Measurements from ENCODE around the gene PDE8B.

Gene PDE8B

DNA sequence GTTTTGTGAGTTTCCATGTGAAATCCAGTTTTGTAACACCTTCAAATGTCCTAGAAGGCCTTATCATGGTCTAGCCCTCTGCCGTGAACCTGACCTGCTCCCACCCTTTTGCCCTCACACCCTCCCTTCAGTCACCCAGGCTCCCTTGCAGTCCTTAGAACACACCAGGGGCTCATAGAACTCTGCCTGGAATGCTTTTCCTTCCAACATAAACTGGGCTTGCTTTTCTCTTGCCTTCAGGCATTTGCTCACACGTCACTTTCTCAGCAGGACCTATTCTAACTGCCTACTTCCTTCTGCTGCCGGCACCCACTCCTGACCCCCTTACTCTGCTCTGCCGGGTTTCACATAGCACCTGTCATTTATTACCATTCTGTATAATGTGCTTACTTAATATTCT, 111.9 kb downstream of the PDE8B start:
- H3K4me1 ChIP-seq (ENCODE audit: insufficient read depth, low read length), result peaks cover 9% of the 10 kb centered on the region
- no peaks in the 10 kb centered on the region for H3K36me3 ChIP-seq (ENCODE audit: insufficient read depth, low read length)
- no peak overlapping the region; the same call in 1 of the 2 replicates for H3K9ac ChIP-seq (ENCODE audit: low read depth, low read length)
- H3K9me3 ChIP-seq (ENCODE audit: control insufficient read depth, insufficient read depth, low read length), result no peaks in the 10 kb centered on the region

- no peaks in the 10 kb centered on the region for H3K9me3 ChIP-seq (ENCODE audit: control insufficient read depth, insufficient read depth, low read length)
- peaks cover 9% of the 10 kb centered on the region for H3K4me1 ChIP-seq (ENCODE audit: insufficient read depth, low read length)
- no peaks in the 10 kb centered on the region for H3K36me3 ChIP-seq (ENCODE audit: insufficient read depth, low read length)
- no peak overlapping the region for H3K9ac ChIP-seq (ENCODE audit: low read depth, low read length)
Measured at GRCh38 chr5:77325921-77326541, 115.6 kb downstream of the PDE8B start.

DNA sequence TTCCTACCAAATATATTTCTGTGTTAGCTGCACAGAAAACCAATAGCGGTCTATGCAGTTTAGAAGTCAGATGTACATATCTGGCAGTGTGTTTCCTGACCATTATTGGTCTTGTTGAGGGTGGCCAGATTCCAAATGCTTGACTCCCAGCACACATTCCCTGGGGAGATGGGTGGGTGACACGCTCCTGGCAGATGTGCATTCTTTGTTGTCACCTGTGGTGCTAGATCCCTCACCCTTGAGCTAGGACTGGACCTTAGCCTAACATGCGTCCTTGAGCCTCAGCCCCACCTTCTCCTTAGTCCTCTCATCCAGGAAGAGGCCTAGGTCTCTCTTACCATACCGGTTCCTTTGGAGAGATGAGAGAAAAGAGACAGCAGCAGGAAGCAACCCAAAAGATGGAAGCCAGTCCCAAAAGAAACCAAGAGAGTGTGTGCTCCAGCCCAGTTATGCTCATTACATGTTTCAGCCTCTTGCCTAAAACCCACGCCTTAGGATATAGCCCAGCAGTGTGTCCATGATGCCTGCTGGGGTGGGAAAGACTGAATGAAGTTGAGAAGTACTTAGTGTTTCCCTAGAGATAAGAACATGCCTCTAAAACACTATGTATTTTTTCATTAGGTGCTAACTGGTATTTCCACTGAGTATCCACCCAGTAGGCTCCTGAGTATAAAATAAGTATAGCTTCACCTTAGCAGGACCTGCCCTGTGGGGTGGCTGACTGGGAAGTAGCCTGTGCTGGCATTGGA, 116.7 kb downstream of the PDE8B start:
- Histone ChIP-seq H3K9me3 (ENCODE audit: control insufficient read depth, insufficient read depth, low read length) (no peaks in the 10 kb centered on the region), H3K36me3 (ENCODE audit: insufficient read depth, low read length) (no peaks in the 10 kb centered on the region), H3K4me1 (ENCODE audit: insufficient read depth, low read length) (peaks cover 9% of the 10 kb centered on the region), H3K9ac (ENCODE audit: low read depth, low read length) (no peak overlapping the region)

GRCh38 chr5:77328930-77329647, 118.6 kb downstream of the PDE8B start:
- no peaks in the 10 kb centered on the region for H3K9me3 ChIP-seq (ENCODE audit: control insufficient read depth, insufficient read depth, low read length)
- H3K36me3 ChIP-seq (ENCODE audit: insufficient read depth, low read length), result no peaks in the 10 kb centered on the region
- no peak overlapping the region for H3K9ac ChIP-seq (ENCODE audit: low read depth, low read length)
- peaks cover 7% of the 10 kb centered on the region; the same call in 1 of the 2 replicates for H3K4me1 ChIP-seq (ENCODE audit: insufficient read depth, low read length)

DNA sequence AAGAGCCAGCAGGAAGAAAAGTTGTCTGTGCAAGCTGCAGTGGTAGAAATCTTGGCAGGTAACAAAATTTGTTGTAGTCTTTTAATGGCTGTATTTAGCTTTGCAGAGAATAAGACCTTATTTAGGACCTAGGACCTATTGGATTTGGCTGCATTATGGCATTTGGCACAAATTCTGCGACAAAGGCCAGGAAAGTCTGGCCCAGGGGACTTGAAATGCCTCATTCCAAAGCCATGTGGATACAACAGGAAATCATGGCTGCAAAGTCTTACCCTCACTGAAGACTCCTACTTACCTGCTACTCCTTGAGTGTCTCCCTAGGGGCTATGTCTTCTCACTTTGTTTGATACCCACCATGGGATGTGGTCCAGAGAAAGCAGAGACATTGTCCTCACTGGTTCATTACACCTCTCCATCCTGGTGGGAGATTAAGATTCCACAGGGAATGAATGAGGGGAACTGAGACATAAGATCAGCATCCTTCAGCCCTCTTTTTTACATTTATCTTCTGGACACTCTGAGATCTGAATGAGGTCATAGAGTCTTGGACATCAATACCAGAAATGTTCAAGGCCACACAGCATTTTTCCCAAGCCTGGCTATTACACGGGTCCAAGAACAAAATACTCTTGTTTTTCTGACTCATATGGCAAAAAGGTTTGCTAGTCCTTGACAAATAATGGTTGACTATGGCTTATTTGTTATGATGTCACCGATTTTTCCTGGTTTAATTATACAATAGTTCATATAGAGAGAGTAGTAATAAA, 119.4 kb downstream of the PDE8B start:
- Histone ChIP-seq H3K9me3 (ENCODE audit: control insufficient read depth, insufficient read depth, low read length) (no peaks in the 10 kb centered on the region), H3K4me1 (ENCODE audit: insufficient read depth, low read length) (peaks cover 11% of the 10 kb centered on the region), H3K9ac (ENCODE audit: low read depth, low read length) (no peak overlapping the region), H3K36me3 (ENCODE audit: insufficient read depth, low read length) (no peaks in the 10 kb centered on the region)

DNA sequence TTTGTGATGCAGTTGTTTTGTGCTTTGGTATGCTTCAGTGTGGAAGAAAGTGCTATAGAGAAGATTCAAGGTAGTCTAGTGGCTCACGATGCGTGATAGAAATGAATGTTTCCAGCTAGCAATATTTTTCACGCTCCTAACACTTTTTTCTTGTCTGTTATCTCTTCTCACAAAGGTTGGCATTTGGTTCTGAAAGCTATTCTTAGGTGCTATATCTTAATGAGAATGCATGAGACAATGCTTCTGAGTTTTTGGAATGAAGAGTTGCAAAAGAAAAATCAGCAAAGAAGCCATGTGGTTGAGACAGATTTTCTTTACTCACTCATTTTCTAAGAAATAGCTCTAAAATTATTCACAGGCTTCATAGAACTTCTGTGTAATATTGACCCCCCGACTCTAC, 122.6 kb downstream of the PDE8B start:
- no peaks in the 10 kb centered on the region for H3K9me3 ChIP-seq (ENCODE audit: control insufficient read depth, insufficient read depth, low read length)

DNA sequence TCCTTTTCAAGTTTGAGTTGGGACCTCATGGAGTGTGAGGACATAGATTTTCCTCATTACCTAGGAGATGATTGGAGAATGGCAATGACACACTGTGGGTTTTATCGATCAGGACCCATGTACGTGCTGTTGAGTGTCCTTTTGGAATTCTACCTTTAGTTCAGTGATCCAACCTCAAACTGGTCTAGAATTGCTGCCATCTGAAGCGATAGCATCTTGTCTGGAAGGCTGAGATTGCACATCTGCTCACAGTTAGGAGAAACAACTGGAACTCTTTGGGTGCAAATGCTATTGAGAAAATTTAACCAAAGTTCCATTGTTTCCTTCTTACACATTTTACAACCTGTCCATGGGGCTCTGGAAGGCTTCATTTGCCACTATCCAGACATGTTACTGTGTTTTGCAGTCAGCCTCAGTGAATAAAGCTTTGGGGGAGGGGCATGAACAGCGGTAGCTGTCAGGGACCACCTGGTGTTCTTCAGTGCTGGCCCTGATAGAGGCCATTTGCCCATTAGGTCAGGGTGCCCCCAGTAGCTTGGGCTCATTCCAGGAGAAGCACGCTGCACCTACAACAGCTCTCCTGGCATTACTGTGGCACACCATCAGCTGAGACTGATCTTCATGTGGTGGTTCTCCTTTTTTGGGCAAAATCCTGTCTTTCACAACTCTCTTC, 123.1 kb downstream of the PDE8B start:
- no peak overlapping the region for H3K9ac ChIP-seq (ENCODE audit: low read depth, low read length)
- no peaks in the 10 kb centered on the region for H3K9me3 ChIP-seq (ENCODE audit: control insufficient read depth, insufficient read depth, low read length)
- no peaks in the 10 kb centered on the region for H3K36me3 ChIP-seq (ENCODE audit: insufficient read depth, low read length)
- peaks cover 19% of the 10 kb centered on the region for H3K4me1 ChIP-seq (ENCODE audit: insufficient read depth, low read length)

More for the DNA sequence above, 122.6 kb downstream of the PDE8B start:
- no peak overlapping the region for H3K9ac ChIP-seq (ENCODE audit: low read depth, low read length)
- peaks cover 18% of the 10 kb centered on the region for H3K4me1 ChIP-seq (ENCODE audit: insufficient read depth, low read length)
- no peaks in the 10 kb centered on the region for H3K36me3 ChIP-seq (ENCODE audit: insufficient read depth, low read length)

- H3K9ac ChIP-seq (ENCODE audit: low read depth, low read length), result no peak overlapping the region
- no peaks in the 10 kb centered on the region for H3K36me3 ChIP-seq (ENCODE audit: insufficient read depth, low read length)
- H3K4me1 ChIP-seq (ENCODE audit: insufficient read depth, low read length), result peaks cover 19% of the 10 kb centered on the region
- H3K9me3 ChIP-seq (ENCODE audit: control insufficient read depth, insufficient read depth, low read length), result no peaks in the 10 kb centered on the region
Measured at GRCh38 chr5:77337246-77337645, 126.8 kb downstream of the PDE8B start.

DNA sequence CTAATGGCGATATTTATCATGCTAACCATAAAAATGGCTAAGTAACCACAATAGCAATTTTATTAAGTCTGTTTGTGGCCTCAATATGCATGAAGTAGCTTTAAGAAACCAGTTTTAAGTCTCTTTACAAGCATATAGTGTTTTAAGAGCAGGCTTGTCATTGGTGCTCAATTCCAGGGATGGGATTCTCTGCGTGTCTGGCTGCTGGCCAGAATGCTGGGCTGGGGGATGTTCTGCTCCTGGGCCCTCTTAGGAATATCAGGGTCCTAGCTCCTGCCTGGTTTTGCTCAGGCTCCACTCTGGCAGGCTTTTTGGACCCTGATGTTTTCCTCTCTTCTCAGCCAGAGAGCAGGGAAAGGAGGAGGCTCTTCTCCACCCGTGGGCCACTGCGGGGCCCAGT, 127.2 kb downstream of the PDE8B start:
- Histone ChIP-seq H3K9me3 (ENCODE audit: control insufficient read depth, insufficient read depth, low read length) (no peaks in the 10 kb centered on the region), H3K9ac (ENCODE audit: low read depth, low read length) (no peak overlapping the region), H3K4me1 (ENCODE audit: insufficient read depth, low read length) (peaks cover 19% of the 10 kb centered on the region), H3K36me3 (ENCODE audit: insufficient read depth, low read length) (no peaks in the 10 kb centered on the region)

DNA sequence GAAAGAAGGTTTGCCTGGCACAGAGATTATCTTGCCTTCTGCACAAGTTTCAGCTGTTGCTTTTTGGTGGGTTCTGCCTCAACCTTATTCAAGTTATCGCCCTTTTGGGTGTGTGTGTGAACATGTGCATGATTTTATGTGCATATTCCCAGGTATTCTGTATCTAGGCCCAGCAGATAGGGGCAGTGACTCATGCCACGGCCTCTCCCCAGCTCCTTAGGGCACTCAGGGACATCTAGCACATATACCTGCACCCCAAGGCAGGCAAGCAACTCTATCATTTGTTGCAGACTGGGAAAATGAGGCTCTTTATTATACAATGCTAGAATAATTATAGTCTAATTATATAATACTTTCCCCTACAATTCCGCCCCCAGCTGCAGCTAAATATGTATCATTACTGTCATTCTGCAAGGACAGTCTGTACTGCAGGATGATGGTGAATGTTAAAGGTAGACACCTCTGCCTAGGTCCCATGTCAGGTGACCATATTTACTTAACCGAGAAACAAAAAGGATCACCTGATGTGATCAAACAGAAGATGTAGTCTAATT, 128.9 kb downstream of the PDE8B start:
- H3K9me3 ChIP-seq (ENCODE audit: control insufficient read depth, insufficient read depth, low read length), result no peaks in the 10 kb centered on the region
- H3K36me3 ChIP-seq (ENCODE audit: insufficient read depth, low read length), result no peaks in the 10 kb centered on the region
- peaks cover 8% of the 10 kb centered on the region for H3K4me1 ChIP-seq (ENCODE audit: insufficient read depth, low read length)
- H3K9ac ChIP-seq (ENCODE audit: low read depth, low read length), result no peak overlapping the region

DNA sequence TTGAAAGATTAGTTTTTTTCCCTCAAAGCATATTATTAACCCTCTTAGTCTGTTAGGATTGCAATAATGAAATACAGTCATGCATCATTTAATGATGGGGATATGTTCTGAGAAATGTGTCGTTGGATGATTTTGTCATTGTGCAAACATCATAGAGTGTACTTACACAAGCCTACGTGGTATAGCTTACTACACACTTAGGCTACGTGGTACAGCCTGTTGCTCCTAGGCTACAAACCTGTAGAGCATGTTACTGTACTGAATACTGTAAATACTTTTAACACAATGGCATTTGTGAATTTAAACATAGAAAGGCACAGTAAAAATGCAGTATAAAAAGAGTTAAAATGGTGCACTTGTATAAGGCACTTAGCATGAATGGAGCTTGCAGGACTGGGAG, 132.7 kb downstream of the PDE8B start:
- Histone ChIP-seq H3K9ac (ENCODE audit: low read depth, low read length) (no peak overlapping the region), H3K9me3 (ENCODE audit: control insufficient read depth, insufficient read depth, low read length) (no peaks in the 10 kb centered on the region), H3K4me1 (ENCODE audit: insufficient read depth, low read length) (no peaks in the 10 kb centered on the region), H3K36me3 (ENCODE audit: insufficient read depth, low read length) (no peaks in the 10 kb centered on the region)

GRCh38 chr5:77347435-77348098, 137.1 kb downstream of the PDE8B start:
- Histone ChIP-seq H3K4me1 (ENCODE audit: insufficient read depth, low read length) (no peaks in the 10 kb centered on the region), H3K9me3 (ENCODE audit: control insufficient read depth, insufficient read depth, low read length) (no peaks in the 10 kb centered on the region), H3K36me3 (ENCODE audit: insufficient read depth, low read length) (no peaks in the 10 kb centered on the region), H3K9ac (ENCODE audit: low read depth, low read length) (no peak overlapping the region)

DNA sequence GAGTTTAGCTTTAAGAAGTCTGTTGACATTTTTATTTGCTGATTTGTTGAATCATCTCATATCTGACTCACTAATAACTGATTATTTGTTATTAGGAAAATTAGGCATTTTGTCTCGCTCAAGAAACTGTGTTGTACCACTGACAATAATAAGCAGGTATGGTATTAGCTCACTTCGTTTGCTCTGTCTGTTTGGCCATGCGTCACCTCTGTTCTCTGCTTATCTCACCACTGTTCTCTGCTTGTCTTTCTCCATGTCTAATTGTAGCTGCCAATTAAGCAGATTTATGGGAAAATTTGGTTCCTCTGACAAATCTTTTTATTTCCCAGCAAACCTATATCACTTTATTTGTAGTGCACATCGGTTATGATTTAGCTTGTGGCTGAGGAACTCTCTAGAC, 142.8 kb downstream of the PDE8B start:
- Histone ChIP-seq H3K4me1 (ENCODE audit: insufficient read depth, low read length) (peaks cover 4% of the 10 kb centered on the region; the same call in 1 of the 2 replicates), H3K9me3 (ENCODE audit: control insufficient read depth, insufficient read depth, low read length) (no peaks in the 10 kb centered on the region), H3K9ac (ENCODE audit: low read depth, low read length) (no peak overlapping the region), H3K36me3 (ENCODE audit: insufficient read depth, low read length) (no peaks in the 10 kb centered on the region)
